Epithelial cell of proximal tubule (primary cell): ENCODE data around the gene NPM1. TPM values are rescaled to one million over a fixed set of nuclear protein-coding genes. Genes with fewer than 3 reads are reported as not detected.
A peak's percentile ranks its signal among the peaks of the same experiment; 100 is the strongest.

Experiments used
- DNase-seq: peaks from one replicate; pipeline ENCODE4 v3.0.0-alpha.2; 2011; ENCODE audit warnings: low read depth
- H3K4me3 ChIP-seq: 2 replicates; pipeline ENCODE4 v1.5.1; 2011; ENCODE audit warnings: low read depth, mild to moderate bottlenecking, low read length
- total RNA-seq: library from RNA; depleted of rRNA; stranded (reverse); fragments of >200 nt; gene quantifications from 2 replicates; pipeline ENCODE4 v1.2.3, GENCODE V29; 2015
- TF ChIP-seq, protein P1 (sequence below): conservative IDR thresholded peaks from 2 replicates; pipeline ENCODE4 v1.5.1; 2012; ENCODE audit warnings: low read depth, mild to moderate bottlenecking, low read length

NPM1 gene
- total RNA-seq, 1 donor from 2014 or later = 1,693 TPM

DNA sequence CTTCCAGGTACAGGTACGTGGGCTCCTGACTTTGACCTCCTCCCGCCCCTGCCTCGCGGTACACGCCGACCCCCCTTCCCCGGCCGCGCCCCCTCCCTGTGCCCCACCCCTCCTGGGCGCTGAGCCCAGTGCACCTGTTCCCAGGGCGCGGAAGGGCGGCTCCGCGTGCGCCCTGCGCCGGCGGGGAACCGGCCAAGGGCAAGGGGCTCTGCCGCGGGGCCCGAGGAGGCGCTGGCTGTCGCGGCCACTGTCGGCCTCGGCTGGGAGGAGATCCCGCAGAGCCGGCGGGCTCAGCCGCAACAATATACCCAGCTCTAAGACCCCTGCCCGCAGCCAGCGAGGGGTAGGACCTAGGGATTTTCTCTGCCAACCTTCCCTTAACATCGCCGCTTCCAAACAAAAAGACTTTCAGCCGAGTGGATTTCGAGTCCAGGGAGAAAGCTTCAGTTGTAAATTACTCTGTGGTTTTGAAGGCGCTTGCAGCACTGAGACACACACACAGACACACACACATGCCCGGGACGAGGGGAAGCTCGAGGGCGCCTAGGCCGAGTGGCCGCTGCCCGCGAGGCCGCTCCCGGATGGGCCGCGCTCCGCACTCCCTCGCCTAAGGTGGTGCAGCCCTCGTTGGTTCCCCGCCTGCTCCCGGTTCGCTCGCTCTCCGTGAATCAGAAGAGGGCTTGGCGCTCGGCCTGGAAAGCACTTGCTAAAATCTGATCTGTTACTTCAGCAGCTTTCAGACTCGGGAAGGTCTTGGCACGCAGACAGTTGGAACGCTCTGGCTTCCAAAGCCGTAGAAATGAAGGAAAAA, 33.0 kb downstream of the NPM1 start:
- DNase-seq = no peak
- peak overlapping the region; percentile 34 for H3K4me3 ChIP-seq
- TF ChIP-seq, protein P1, sequence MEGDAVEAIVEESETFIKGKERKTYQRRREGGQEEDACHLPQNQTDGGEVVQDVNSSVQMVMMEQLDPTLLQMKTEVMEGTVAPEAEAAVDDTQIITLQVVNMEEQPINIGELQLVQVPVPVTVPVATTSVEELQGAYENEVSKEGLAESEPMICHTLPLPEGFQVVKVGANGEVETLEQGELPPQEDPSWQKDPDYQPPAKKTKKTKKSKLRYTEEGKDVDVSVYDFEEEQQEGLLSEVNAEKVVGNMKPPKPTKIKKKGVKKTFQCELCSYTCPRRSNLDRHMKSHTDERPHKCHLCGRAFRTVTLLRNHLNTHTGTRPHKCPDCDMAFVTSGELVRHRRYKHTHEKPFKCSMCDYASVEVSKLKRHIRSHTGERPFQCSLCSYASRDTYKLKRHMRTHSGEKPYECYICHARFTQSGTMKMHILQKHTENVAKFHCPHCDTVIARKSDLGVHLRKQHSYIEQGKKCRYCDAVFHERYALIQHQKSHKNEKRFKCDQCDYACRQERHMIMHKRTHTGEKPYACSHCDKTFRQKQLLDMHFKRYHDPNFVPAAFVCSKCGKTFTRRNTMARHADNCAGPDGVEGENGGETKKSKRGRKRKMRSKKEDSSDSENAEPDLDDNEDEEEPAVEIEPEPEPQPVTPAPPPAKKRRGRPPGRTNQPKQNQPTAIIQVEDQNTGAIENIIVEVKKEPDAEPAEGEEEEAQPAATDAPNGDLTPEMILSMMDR = no peak

DNA sequence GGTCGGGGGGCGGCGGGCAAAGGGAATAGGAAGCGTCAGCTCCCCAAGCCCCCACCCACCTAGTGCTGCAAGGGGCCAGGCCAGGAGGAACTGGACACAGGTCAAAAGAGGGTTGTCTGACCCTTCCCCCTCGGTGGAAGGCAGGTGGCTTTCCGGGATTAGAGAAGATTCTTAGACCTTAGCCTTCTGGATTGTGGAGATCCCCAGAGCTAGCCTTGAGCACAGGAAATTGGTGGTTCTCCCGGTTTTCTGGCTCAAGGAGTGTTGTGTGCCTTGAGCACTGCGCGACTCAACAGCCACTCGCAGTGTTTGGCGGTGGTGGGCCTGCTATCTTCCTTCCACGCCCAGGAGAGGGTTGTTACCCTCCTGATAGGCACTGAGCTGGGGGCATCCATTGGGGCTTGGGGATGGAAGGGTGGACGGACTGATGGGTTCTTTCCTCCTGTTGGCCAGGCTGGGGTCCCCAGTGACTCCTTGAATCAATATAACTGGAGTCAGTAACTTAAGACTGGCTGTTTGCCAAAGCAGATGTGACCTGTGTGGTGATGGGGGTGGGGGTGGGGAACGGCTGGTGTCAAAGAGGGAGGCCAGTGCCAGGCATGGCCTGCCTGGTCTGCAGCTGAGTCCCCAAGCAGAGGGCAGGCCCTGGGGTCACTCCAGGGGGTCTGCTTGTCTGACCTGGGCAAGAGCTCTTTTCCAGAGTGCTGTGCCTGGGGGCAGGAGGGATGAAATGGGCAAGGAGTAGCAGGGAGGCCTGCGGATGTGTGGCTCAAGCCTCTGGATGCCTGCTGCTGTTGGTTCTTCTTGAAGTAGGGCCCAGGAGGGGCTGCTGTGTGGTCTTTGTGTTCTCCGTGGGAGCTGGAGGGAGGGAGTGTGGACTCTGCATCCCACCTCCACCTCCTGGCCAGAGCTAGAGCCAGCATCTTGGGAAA, 33.9 kb downstream of the NPM1 start:
- DNase-seq = no peak
- no peak overlapping the region for H3K4me3 ChIP-seq
- TF ChIP-seq, protein P1 = no peak

DNA sequence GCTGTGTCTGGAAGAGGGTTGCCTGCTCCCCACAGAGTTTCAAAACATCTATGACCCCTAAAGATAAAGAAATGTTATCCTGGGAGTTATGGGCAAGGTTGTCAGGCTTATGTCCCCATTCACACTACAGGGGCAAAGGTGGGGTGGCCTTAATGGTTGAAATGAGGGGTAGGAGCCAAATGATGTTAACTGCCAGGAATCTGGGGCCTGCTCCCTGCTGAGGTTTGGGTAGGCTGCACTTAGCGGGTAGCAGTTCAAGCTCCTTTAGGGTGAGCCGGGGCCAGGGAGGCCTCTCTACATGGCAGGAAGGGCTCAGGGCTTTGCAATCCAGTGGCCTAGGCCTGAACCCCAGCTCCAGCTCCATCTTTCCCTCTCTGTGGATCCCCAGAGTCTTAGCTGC, 34.8 kb downstream of the NPM1 start:
- no peak for DNase-seq
- no peak overlapping the region for H3K4me3 ChIP-seq
- TF ChIP-seq, protein P1 = no peak

DNA sequence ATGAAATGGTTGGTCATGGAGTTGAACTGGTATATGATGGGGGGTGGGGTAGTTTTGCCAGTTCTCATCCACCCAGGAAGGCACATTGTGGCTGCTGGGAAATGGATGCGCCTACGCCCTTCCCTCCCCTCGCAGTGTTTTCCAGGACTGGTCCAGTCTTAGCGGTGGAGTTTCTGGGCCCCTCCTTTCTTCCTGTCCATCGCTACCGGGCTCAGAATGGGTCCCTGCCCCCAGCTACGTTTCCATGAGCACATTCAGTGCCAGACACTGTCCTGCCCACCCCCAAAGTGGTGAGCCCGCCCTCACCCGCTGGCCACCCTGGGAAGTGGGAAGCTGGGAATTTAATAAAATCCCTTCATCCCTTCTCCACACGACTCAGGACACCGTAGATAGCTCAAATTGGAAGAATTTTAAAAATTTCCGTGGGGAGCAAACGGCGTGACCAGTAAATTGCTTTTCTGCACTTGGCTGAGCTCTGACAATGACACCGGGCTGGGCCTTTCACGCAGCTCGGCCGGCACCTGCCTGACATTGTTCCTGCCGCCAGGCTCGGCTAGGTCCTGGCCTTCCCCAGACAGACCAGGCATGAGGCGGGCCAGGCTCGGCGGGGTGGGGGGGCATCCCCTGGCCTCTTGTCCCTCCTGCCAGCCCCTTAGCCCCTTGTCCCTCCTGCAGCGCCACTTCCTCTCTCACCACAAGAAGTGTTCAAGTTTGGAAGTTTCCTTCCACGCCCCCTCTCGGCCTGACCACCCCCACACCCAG, 35.4 kb downstream of the NPM1 start:
- TF ChIP-seq, protein P1 = no peak

DNA sequence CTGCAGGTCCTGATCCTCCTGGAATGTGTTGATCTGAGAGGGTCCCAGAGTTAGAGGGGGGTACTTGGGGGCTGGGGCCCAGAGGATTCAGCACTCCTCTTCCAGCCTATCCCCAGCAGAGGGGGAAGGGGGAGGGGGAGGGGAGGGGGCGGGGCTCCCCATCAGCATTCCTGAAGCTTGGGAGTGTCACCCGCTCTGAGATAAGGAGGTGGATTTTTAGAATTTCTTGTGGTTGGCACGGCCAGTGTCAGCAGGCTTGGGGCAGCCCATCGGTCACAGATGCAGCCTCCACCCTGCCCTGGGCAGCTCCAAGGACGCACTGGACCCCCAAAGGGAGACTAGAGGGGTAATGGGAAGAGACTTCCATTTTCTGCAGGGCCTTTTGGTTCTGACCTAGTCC, 37.1 kb downstream of the NPM1 start:
- H3K4me3 ChIP-seq = no peak overlapping the region
- DNase-seq = no peak
- TF ChIP-seq, protein P1 = no peak

More for the DNA sequence above, 35.4 kb downstream of the NPM1 start:
- DNase-seq = no peak
- no peak overlapping the region for H3K4me3 ChIP-seq

DNA sequence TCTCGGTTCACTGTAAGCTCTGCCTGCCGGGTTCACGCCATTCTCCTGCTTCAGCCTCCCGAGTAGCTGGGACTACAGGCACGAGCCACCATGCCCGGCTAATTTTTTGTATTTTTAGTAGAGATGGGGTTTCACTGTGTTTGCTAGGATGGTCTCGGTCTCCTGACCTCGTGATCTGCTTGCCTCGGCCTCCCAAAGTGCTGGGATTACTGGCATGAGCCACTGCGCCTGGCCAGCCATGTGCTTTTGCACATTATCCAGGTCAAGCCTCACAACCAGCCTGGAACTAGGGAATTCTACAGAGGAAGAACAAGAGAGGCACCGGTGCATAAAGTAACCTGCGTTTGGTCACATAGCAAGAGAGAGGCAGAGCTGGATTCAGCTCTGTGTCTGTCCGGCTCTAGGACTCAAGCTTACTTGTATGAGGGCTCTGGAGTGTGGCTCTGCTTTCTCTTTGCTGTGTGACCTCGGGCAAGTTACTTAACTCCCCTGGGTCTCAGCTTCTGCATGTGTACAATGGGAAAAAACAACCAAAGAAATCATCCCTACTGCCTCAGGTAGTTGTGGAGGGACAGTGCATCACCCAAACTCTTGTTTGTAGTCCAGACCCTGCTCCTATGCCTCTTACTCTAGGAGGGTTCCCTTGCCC, 38.1 kb downstream of the NPM1 start:
- no peak for DNase-seq
- TF ChIP-seq, protein P1 = no peak
- no peak overlapping the region for H3K4me3 ChIP-seq
